Neuronal stem cell (in vitro differentiated cells): ENCODE measurements around the gene BMPR1A.
A peak's percentile ranks its signal among the peaks of the same experiment; 100 is the strongest.

Experiments
- DNase-seq: peaks from one replicate; pipeline ENCODE4 v3.0.0-alpha.2; 2013; ENCODE audit warnings: low spot score
- H2AFZ ChIP-seq: one replicate; pipeline ENCODE4 v1.6.1; 2013; ENCODE audit warnings: mild to moderate bottlenecking, low read length, inconsistent platforms
- H2AK5ac ChIP-seq: 2 replicates; pipeline ENCODE4 v1.6.1; 2013; ENCODE audit warnings: low read depth, mild to moderate bottlenecking, inconsistent platforms, low read length, moderate library complexity, mixed read lengths
- H2BK120ac ChIP-seq: 2 replicates; pipeline ENCODE4 v1.6.1; 2013; ENCODE audit warnings: low read depth, mild to moderate bottlenecking, inconsistent platforms, low read length, moderate library complexity, mixed read lengths
- H2BK12ac ChIP-seq: one replicate; pipeline ENCODE4 v1.6.1; 2013; ENCODE audit warnings: low read length, inconsistent platforms
- H2BK15ac ChIP-seq: 2 replicates; pipeline ENCODE4 v1.6.1; 2013; ENCODE audit warnings: mild to moderate bottlenecking, low read length, inconsistent platforms, mixed read lengths
- H2BK5ac ChIP-seq: one replicate; pipeline ENCODE4 v1.6.1; 2013; ENCODE audit warnings: inconsistent platforms, mild to moderate bottlenecking, low read length, moderate library complexity
- H3K14ac ChIP-seq: one replicate; pipeline ENCODE4 v1.6.1; 2013; ENCODE audit warnings: low read length, inconsistent platforms
- H3K18ac ChIP-seq: 2 replicates; pipeline ENCODE4 v1.6.1; 2013; ENCODE audit warnings: low read length, inconsistent platforms
- H3K23ac ChIP-seq: 2 replicates; pipeline ENCODE4 v1.6.1; 2013; ENCODE audit warnings: low read depth, mild to moderate bottlenecking, mixed read lengths, low read length, inconsistent platforms; ENCODE audit not compliant: poor library complexity
- H3K27ac ChIP-seq: replicated peaks from 3 replicates; pipeline ENCODE4 v1.5.1; 2013; ENCODE audit warnings: low read length, inconsistent platforms
- H3K27me3 ChIP-seq, 3 experiments: 2 replicates each; pipeline ENCODE4 v1.6.1; 2013; ENCODE audit warnings: low read length in 3 of 3, mild to moderate bottlenecking in 2 of 3, inconsistent platforms in 1 of 3, low read depth in 1 of 3, mixed read lengths in 1 of 3, moderate library complexity in 1 of 3; ENCODE audit not compliant: control insufficient read depth in 3 of 3, insufficient read depth in 3 of 3
- H3K36me3 ChIP-seq, 2 donors: replicated peaks in 1 of 2; 2 replicates each; pipeline ENCODE4 v1.6.1; 2013; ENCODE audit warnings: low read length in 2 of 2; ENCODE audit not compliant: control insufficient read depth in 2 of 2, insufficient read depth in 2 of 2
- H3K4ac ChIP-seq: 2 replicates; pipeline ENCODE4 v1.6.1; 2013; ENCODE audit warnings: inconsistent platforms, mild to moderate bottlenecking, low read length, moderate library complexity
- H3K4me1 ChIP-seq, 2 donors: 1 replicate in 1 of 2; 2 replicates in 1 of 2; pipeline ENCODE4 v1.6.1; 2013; ENCODE audit warnings: low read length in 2 of 2, low read depth in 1 of 2; ENCODE audit not compliant: control insufficient read depth in 2 of 2, insufficient read depth in 1 of 2
- H3K4me2 ChIP-seq: one replicate; pipeline ENCODE4 v1.6.1; 2013; ENCODE audit warnings: mild to moderate bottlenecking, low read length, inconsistent platforms; ENCODE audit not compliant: insufficient read depth, poor library complexity, severe bottlenecking
- H3K4me3 ChIP-seq, 2 donors: 2 replicates each; pipeline ENCODE4 v1.5.1; 2013; ENCODE audit warnings: low read length in 2 of 2, mild to moderate bottlenecking in 2 of 2, inconsistent platforms in 1 of 2, moderate library complexity in 1 of 2
- H3K79me1 ChIP-seq: one replicate; pipeline ENCODE4 v1.6.1; 2013; ENCODE audit warnings: low read depth, mild to moderate bottlenecking, inconsistent platforms, low read length, moderate library complexity
- H3K9ac ChIP-seq: one replicate; pipeline ENCODE4 v1.6.1; 2013; ENCODE audit warnings: mild to moderate bottlenecking, low read depth, low read length, inconsistent platforms; ENCODE audit not compliant: poor library complexity
- H3K9me3 ChIP-seq, 2 donors: replicated peaks in 1 of 2; 2 replicates each; pipeline versions ENCODE3 to v1.6.1; 2013; ENCODE audit warnings: low read length in 2 of 2, mild to moderate bottlenecking in 2 of 2, inconsistent platforms in 1 of 2, low read depth in 1 of 2, mixed read lengths in 1 of 2, moderate library complexity in 1 of 2; ENCODE audit not compliant: control insufficient read depth in 2 of 2, insufficient read depth in 1 of 2
- H4K8ac ChIP-seq: one replicate; pipeline ENCODE4 v1.6.1; 2013; ENCODE audit warnings: low read depth, mild to moderate bottlenecking, inconsistent platforms, low read length, moderate library complexity
- H4K91ac ChIP-seq: one replicate; pipeline ENCODE4 v1.6.1; 2013; ENCODE audit warnings: low read length, low read depth, mild to moderate bottlenecking, inconsistent platforms; ENCODE audit not compliant: poor library complexity
- WGBS, 2 donors: extraction: QIAGEN DNeasy Blood & Tissue Kit; methylation state at CpG; one replicate each; pipeline ENCODE4 v1.1.7; 2013; ENCODE audit warnings: missing lambda C conversion rate in 2 of 2, mixed read lengths in 1 of 2; ENCODE audit not compliant: insufficient read length in 2 of 2, insufficient replicate concordance in 1 of 2; ENCODE audit errors: extremely low coverage in 2 of 2; 5-methylcytosine and 5-hydroxymethylcytosine counted together

The BMPR1A gene

GRCh38 chr10:86955501-86956194, 199.2 kb downstream of the BMPR1A start:
- Histone ChIP-seq H2BK5ac (no peak overlapping the region), H3K4me3 (no peak overlapping the region), H3K14ac (peak overlapping the region; percentile 44), H3K4ac (peak overlapping the region; percentile 70), H3K18ac (peak overlapping the region; percentile 82), H2AFZ (peak overlapping the region; percentile 83), H2BK120ac (peak overlapping the region; percentile 93), H3K27me3 (no peaks in the 10 kb centered on the region), H3K27ac (no peak overlapping the region), H2BK15ac (peak overlapping the region; percentile 34), H3K9me3 (peaks cover 8 to 10% of the 10 kb centered on the region in 2 donors), H3K4me1 (peaks cover 46 to 54% of the 10 kb centered on the region in 2 donors), H2BK12ac (no peak overlapping the region), H3K36me3 (no peaks in the 10 kb centered on the region), H3K4me2 (no peak overlapping the region), H2AK5ac (peak overlapping the region; percentile 92), H4K91ac (peak overlapping the region; percentile 1), H3K23ac (peak overlapping the region; percentile 0), H3K79me1 (no peaks in the 10 kb centered on the region), H3K9ac (no peak overlapping the region), H4K8ac (peak overlapping the region; percentile 50)
- no peak for DNase-seq
- no CpG with 5 or more reads among the region's 16 CpGs for WGBS, 2 donors

GRCh38 chr10:86956195-86956847, 199.9 kb downstream of the BMPR1A start:
- H3K18ac ChIP-seq, result peak overlapping the region; percentile 70
- peaks cover 46 to 54% of the 10 kb centered on the region in 2 donors for H3K4me1 ChIP-seq
- H3K4me3 ChIP-seq, result no peak overlapping the region
- H3K14ac ChIP-seq, result peak overlapping the region; percentile 87
- peak overlapping the region; percentile 34 for H2BK15ac ChIP-seq
- H3K27me3 ChIP-seq, result no peaks in the 10 kb centered on the region
- no peaks in the 10 kb centered on the region for H3K79me1 ChIP-seq
- no peak overlapping the region for H3K9ac ChIP-seq
- no CpG with 5 or more reads among the region's 7 CpGs for WGBS, 2 donors
- H4K8ac ChIP-seq, result peak overlapping the region; percentile 1
- peak overlapping the region; percentile 67 for H3K23ac ChIP-seq
- no peak overlapping the region for H3K4me2 ChIP-seq
- H2BK12ac ChIP-seq, result peak overlapping the region; percentile 86
- H2BK5ac ChIP-seq, result peak overlapping the region; percentile 44
- H2AK5ac ChIP-seq, result peak overlapping the region; percentile 92
- no peak overlapping the region for H2AFZ ChIP-seq
- H4K91ac ChIP-seq, result no peak overlapping the region
- no peak overlapping the region for H3K4ac ChIP-seq
- H3K36me3 ChIP-seq, result no peaks in the 10 kb centered on the region
- no peak for DNase-seq
- H2BK120ac ChIP-seq, result peak overlapping the region; percentile 93
- peaks cover 8 to 10% of the 10 kb centered on the region in 2 donors for H3K9me3 ChIP-seq
- H3K27ac ChIP-seq, result no peak overlapping the region

- H2BK15ac ChIP-seq, result peak overlapping the region; percentile 34
- no peak overlapping the region for H2BK5ac ChIP-seq
- H3K36me3 ChIP-seq, result no peaks in the 10 kb centered on the region
- H3K4me2 ChIP-seq, result no peak overlapping the region
- H3K4me3 ChIP-seq, result no peak overlapping the region
- H3K9ac ChIP-seq, result no peak overlapping the region
- peaks cover 8 to 9% of the 10 kb centered on the region in 2 donors for H3K9me3 ChIP-seq
- H3K14ac ChIP-seq, result peak overlapping the region; percentile 87
- H3K4me1 ChIP-seq, result peaks cover 46 to 54% of the 10 kb centered on the region in 2 donors
- H3K23ac ChIP-seq, result no peak overlapping the region
- H2AFZ ChIP-seq, result peak overlapping the region; percentile 76
- H3K4ac ChIP-seq, result no peak overlapping the region
- no peak for DNase-seq
- no peak overlapping the region for H4K8ac ChIP-seq
- no CpG with 5 or more reads among the region's 7 CpGs for WGBS, 2 donors
- peak overlapping the region; percentile 82 for H2BK120ac ChIP-seq
- H3K27me3 ChIP-seq, result no peaks in the 10 kb centered on the region
- H4K91ac ChIP-seq, result no peak overlapping the region
- H2AK5ac ChIP-seq, result peak overlapping the region; percentile 99
- H3K79me1 ChIP-seq, result peaks cover 1% of the 10 kb centered on the region
- H2BK12ac ChIP-seq, result peak overlapping the region; percentile 66
- H3K27ac ChIP-seq, result no peak overlapping the region
- peak overlapping the region; percentile 44 for H3K18ac ChIP-seq
These were observed 200.5 kb downstream of the BMPR1A start for GRCh38 chr10:86956848-86957448.
